LoVo (cell line): ENCODE measurements around the gene ISL2.

Experiments used
- DNase-seq: peaks from one replicate; pipeline ENCODE4 v3.0.0-alpha.2; 2016; ENCODE audit warnings: low spot score

ISL2 gene

DNA sequence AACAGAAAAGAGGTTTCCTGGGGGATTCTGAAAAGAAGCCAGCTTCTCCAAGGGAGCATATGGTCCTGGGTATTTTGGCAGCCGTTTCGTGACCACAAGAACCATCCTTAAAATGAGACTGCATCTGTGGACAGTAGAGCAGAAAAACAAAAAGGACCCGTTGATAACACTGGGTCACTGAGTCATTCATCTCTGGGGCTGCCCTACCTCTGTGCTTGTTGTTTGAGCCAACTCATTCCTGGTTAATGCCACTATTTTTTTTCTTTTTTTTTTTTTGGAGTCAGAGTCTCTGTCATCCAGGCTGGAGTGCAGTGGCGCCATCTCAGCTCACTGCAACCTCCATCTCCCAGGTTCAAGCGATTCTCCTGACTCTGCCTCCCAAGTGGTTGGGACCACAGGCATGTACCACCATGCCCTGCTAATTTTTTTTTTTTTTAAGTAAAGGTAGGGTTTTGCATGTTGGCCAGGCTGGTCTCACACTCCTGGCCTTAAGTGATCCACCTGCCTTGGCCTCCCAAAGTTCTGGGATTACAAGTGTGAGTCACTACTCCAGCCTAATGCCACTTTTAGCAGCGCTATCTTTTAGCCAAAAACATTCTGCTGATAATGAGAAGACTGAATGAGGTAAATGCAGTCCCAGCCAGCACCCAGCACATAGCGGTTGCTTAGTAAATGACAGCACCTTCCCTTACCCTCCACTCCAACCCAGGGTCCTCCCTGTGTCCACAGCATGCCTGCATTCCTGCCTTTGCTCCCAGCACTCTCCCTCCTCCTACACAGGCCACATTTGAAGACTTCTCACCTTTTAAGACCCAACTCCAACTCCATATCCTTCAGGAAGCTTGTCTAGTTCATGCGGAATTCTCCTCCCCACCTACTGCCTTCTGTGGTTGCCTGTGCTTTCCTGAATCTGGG lies 9.1 kb upstream of the ISL2 start:
- no peak for DNase-seq

GRCh38 chr15:76328106-76328696 lies 8.4 kb upstream of the ISL2 start:
- DNase-seq, result no peak

DNA sequence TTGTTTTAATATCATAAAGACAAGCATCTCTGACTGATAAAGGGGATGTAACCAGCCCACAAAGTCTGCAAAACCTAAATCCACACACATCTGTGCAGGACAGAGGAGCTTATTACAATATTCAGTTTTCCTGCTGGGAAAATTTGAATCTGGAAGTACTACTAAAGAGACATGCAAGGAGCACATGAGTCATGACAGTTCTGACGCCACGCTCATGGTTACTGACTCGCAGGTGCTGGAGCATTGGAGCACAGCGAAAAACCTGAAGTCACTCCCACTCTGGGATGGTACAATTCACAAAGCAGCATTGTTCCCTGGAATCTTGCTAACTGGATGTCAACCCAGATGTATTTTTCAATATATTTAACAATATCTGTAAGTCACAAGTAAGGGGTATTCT lies 7.6 kb upstream of the ISL2 start:
- no peak for DNase-seq

GRCh38 chr15:76330080-76330680 lies 6.4 kb upstream of the ISL2 start:
- DNase-seq, result peak; percentile 60

- DNase-seq, result no peak
These were observed 3.8 kb upstream of the ISL2 start for GRCh38 chr15:76332796-76333195.

GRCh38 chr15:76333309-76333708 lies 3.3 kb upstream of the ISL2 start:
- no peak for DNase-seq

GRCh38 chr15:76333720-76334437 lies 2.7 kb upstream of the ISL2 start:
- DNase-seq, result no peak

- no peak for DNase-seq
These were observed 1.9 kb upstream of the ISL2 start for GRCh38 chr15:76334438-76335306.

GRCh38 chr15:76335307-76336253 lies 993 bp upstream of the ISL2 start:
- no peak for DNase-seq

DNA sequence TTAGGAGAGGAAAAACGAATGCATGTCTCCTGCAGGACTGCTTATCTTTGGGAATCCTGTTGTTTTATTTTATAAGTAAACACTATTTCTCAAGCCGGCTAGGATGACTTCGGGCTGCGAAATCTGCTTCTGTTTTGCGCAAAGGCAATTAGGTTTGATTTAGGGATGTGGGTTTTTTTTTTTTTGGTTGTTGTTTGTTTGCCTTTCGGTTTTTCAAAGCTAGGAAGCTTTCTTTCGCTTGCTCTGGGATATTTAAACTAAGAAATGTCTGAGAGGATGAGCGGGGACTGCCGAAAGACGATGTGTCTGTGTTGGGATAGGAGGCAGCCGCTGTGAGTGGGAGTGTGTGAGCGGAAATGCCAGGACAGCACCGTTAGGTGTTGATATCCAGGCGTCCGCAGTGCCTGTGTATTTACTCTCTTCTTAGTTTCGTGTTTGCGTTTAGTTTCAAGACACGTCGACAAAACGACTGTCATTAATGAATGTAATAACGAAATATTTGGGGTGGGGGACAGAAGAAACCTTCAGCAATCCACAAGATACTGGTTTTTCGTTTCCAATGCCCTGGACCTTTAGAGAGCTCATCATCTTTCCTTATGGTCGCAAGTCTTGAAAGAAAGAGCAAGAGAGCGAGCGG lies 604 bp downstream of the ISL2 start:
- DNase-seq, result no peak

DNA sequence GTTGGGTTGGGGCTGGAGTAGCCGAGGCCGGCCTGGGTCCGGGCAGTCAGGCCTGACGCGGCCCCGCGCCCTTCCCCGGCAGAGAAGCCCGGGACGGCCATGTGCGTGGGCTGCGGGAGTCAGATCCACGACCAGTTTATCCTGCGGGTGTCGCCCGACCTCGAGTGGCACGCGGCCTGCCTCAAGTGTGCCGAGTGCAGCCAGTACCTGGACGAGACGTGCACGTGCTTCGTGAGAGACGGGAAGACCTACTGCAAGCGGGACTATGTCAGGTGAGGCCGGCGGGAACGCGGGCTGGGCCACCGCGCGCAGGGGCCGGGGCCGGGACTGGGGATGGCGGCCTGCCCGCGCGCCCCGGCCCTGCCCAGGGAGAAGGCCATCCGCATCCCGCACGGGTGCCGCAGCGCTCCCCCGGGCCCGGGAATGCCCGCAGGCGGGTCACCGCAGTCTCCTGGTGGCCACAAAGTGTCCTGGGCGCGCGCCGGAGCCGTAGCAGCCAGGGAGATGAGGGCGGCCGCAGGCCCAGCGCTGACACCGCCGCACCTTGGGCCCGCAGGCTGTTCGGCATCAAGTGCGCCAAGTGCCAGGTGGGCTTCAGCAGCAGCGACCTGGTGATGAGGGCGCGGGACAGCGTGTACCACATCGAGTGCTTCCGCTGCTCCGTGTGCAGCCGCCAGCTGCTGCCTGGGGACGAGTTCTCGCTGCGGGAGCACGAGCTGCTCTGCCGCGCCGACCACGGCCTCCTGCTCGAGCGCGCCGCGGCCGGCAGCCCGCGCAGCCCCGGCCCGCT lies 1.3 kb downstream of the ISL2 start:
- no peak for DNase-seq

GRCh38 chr15:76338486-76339304 lies 2.1 kb downstream of the ISL2 start:
- no peak for DNase-seq

GRCh38 chr15:76339305-76340197 lies 3.0 kb downstream of the ISL2 start:
- DNase-seq, result no peak

GRCh38 chr15:76340198-76340802 lies 3.7 kb downstream of the ISL2 start:
- DNase-seq, result no peak

GRCh38 chr15:76340803-76341365 lies 4.3 kb downstream of the ISL2 start:
- DNase-seq, result no peak

- no peak for DNase-seq
These were observed 4.9 kb downstream of the ISL2 start for GRCh38 chr15:76341366-76342057.
